Measurements from ENCODE around the gene MYO5B.

DNA sequence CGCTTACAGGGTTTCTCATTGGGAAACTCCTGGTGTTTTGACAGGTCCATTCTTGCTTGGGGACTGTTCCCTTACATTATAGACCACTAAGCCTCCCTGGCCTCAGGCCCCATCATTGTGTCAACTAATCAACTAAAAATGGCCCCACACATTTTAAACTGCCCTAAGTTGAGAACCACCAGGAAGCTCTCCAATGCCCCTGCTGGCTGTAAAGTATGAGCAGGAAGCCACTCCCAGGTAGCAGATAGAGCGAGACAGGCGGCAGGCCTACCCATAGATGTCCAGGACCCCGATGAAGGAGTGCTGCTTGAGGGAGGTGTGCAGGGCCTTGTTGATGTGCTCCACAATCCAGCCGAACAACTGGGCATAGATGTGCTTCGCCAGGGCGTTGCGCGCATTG lies 220.9 kb downstream of the MYO5B start:
- no peak for TF ChIP-seq CTCF (IDR thresholded peaks at IDR 0.05)
- TF ChIP-seq POLR2A (IDR thresholded peaks at IDR 0.05), result no peak
